Endothelial cell of umbilical vein (primary cell): ENCODE results near the gene GRIFIN.

Experiments
- CTCF ChIP-seq, 2 donors: IDR thresholded peaks; 1 replicate in 1 of 2; 2 replicates in 1 of 2; pipeline ENCODE4 v1.5.1; 2011; ENCODE audit warnings: low read length in 2 of 2, mild to moderate bottlenecking in 2 of 2, moderate library complexity in 2 of 2, control low read depth in 1 of 2, inconsistent platforms in 1 of 2, low read depth in 1 of 2; ENCODE audit not compliant: insufficient read depth in 1 of 2; ENCODE audit errors: extremely low read depth in 1 of 2
- MAX ChIP-seq: IDR thresholded peaks from 2 replicates; pipeline ENCODE4 v1.6.1; 2011; ENCODE audit not compliant: insufficient read depth, insufficient read length
- MYC ChIP-seq: IDR thresholded peaks from one replicate; pipeline ENCODE4 v1.6.1; 2011; ENCODE audit warnings: mild to moderate bottlenecking, low read depth, low read length
- POLR2A ChIP-seq: IDR thresholded peaks from 2 replicates; pipeline ENCODE4 v1.6.1; 2012; ENCODE audit warnings: low read depth, mild to moderate bottlenecking, control low read depth, low read length
- POLR2AphosphoS5 ChIP-seq: IDR thresholded peaks from 2 replicates; pipeline ENCODE4 v1.6.1; 2012; ENCODE audit warnings: low read depth, mild to moderate bottlenecking, control low read depth, low read length, moderate library complexity; ENCODE audit not compliant: insufficient read depth

DNA sequence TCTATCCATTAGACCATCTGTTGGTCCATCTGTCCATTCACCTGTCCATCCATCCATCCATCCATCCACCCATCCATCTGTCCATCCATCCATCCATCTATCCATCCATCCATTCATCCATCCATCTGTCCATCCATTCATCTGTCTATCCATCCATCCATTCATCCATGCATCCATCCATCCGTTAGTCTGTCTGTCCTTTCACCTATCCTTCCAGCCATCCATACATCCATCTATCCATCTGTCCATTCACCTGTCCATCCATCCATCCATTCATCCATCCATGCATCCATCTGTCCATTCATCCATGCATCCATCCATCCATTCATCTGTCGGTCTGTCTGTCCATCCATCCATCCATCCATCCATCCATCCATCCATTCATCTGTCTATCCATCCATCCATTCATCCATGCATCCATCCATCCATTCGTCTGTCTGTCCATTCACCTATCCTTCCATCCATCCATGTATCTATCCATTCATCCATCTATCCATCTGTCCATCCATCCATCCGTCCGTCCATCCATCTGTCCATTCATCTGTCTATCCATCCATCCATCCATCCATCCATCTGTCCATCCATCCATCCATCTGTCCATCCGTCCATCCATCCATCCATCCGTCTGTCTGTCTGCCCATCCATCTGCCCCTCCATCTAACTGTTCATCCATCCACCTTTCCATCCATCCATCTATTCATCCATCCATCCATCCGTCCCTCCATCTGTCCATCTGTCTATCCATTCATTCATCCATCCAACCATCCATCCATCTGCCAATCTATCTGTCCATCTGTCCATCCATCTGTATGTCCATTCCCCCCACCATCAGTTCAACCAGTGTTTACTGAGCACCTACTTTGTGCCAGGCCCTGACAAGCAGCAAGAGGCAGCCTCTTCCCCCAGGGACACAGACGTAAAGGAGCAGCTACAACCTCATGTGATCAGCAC, 38.5 kb upstream of the GRIFIN start:
- TF ChIP-seq MYC (no peak), CTCF (IDR thresholded peaks at IDR 0.05; ENCODE audit: extremely low read depth in 1 of 2, insufficient read depth in 1 of 2, low read depth in 1 of 2, low read length in 2 of 2) (no peak), POLR2A (no peak), POLR2AphosphoS5 (no peak), MAX (no peak)
